Endothelial cell of umbilical vein (primary cell): ENCODE data around the gene DUSP2.

Experiments used
- EZH2 ChIP-seq: IDR thresholded peaks from 2 replicates; pipeline ENCODE4 v1.6.1; 2012; ENCODE audit warnings: borderline replicate concordance, low read depth, mild to moderate bottlenecking, moderate library complexity, low read length, inconsistent platforms; ENCODE audit not compliant: severe bottlenecking
- FOS ChIP-seq: IDR thresholded peaks from 2 replicates; pipeline ENCODE4 v1.6.1; 2011; ENCODE audit warnings: mild to moderate bottlenecking, low read length, moderate library complexity, borderline replicate concordance; ENCODE audit not compliant: insufficient read depth
- POLR2A ChIP-seq: IDR thresholded peaks from 2 replicates; pipeline ENCODE4 v1.6.1; 2012; ENCODE audit warnings: low read depth, mild to moderate bottlenecking, control low read depth, low read length
- POLR2AphosphoS5 ChIP-seq: IDR thresholded peaks from 2 replicates; pipeline ENCODE4 v1.6.1; 2012; ENCODE audit warnings: low read depth, mild to moderate bottlenecking, control low read depth, low read length, moderate library complexity; ENCODE audit not compliant: insufficient read depth
- TF ChIP-seq, protein P1 (sequence below), 2 donors: IDR thresholded peaks; 1 replicate in 1 of 2; 2 replicates in 1 of 2; pipeline ENCODE4 v1.5.1; 2011; ENCODE audit warnings: low read length in 2 of 2, mild to moderate bottlenecking in 2 of 2, moderate library complexity in 2 of 2, control low read depth in 1 of 2, inconsistent platforms in 1 of 2, low read depth in 1 of 2; ENCODE audit not compliant: insufficient read depth in 1 of 2; ENCODE audit errors: extremely low read depth in 1 of 2
- TF ChIP-seq, protein P2 (sequence below): IDR thresholded peaks from 2 replicates; pipeline ENCODE4 v1.6.1; 2011; ENCODE audit not compliant: insufficient read depth, insufficient read length

DNA sequence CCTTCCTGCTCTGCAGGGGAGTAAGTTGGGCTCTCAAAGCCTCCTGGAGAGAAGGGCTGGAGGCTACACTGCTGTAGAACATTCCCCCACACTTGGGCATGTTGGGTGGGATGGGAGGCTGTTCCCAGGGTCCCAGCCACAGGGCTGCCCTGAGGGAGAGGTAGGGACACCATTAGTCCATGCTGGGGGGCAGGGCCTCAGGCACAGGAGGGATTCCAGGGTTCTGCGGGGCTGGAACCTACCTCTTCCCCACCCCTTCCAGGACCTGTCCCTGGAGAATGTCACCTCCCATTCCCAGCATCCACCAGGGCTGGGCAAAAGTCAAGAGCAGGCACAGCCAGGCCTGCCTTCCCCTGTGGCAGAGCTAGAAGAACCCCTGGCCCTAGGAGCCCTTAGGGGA, 21.9 kb downstream of the DUSP2 start:
- TF ChIP-seq, protein P1, sequence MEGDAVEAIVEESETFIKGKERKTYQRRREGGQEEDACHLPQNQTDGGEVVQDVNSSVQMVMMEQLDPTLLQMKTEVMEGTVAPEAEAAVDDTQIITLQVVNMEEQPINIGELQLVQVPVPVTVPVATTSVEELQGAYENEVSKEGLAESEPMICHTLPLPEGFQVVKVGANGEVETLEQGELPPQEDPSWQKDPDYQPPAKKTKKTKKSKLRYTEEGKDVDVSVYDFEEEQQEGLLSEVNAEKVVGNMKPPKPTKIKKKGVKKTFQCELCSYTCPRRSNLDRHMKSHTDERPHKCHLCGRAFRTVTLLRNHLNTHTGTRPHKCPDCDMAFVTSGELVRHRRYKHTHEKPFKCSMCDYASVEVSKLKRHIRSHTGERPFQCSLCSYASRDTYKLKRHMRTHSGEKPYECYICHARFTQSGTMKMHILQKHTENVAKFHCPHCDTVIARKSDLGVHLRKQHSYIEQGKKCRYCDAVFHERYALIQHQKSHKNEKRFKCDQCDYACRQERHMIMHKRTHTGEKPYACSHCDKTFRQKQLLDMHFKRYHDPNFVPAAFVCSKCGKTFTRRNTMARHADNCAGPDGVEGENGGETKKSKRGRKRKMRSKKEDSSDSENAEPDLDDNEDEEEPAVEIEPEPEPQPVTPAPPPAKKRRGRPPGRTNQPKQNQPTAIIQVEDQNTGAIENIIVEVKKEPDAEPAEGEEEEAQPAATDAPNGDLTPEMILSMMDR (IDR thresholded peaks at IDR 0.05; ENCODE audit: extremely low read depth in 1 of 2, insufficient read depth in 1 of 2, low read depth in 1 of 2, low read length in 2 of 2): no peak
- TF ChIP-seq POLR2A: no peak
- TF ChIP-seq, protein P2, sequence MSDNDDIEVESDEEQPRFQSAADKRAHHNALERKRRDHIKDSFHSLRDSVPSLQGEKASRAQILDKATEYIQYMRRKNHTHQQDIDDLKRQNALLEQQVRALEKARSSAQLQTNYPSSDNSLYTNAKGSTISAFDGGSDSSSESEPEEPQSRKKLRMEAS: no peak
- no peak for TF ChIP-seq POLR2AphosphoS5
- no peak for TF ChIP-seq FOS
- no peak for TF ChIP-seq EZH2
